T47D (cell line): ENCODE results near the gene LARP6.

ENCODE experiments used
- DNase-seq, 2 experiments: peaks; one replicate each; pipeline versions ENCODE4 v3.0.0 to v3.0.0-alpha.2; 2011 to 2012; ENCODE audit warnings: low read depth in 1 of 2, low spot score in 1 of 2
- JUND ChIP-seq: IDR thresholded peaks from 2 replicates; pipeline ENCODE4 v1.6.1; 2012; ENCODE audit warnings: low read depth
- in situ Hi-C: cut with HindIII; loops from 2 replicates; pipeline ENCODE4 v1.10.0; 2016; ENCODE audit warnings: low sequenced_read_pairs, low pct_unique_long_range_greater_than_20kb

Gene LARP6

GRCh38 chr15:70792171-70792573 lies 61.8 kb downstream of the LARP6 start:
- no peak for DNase-seq

GRCh38 chr15:70791259-70791658 lies 62.7 kb downstream of the LARP6 start:
- TF ChIP-seq JUND, result no peak
- in situ Hi-C loops, result no loop called here
- no peak for DNase-seq

More at GRCh38 chr15:70792171-70792573, 61.8 kb downstream of the LARP6 start:
- no peak for TF ChIP-seq JUND
- in situ Hi-C loops, result no loop called here

GRCh38 chr15:70789213-70789612 lies 64.7 kb downstream of the LARP6 start:
- no peak for DNase-seq
- in situ Hi-C loops, result no loop called here

GRCh38 chr15:70788114-70789049 lies 65.6 kb downstream of the LARP6 start:
- no peak for DNase-seq
- TF ChIP-seq JUND, result no peak
- in situ Hi-C loops, result no loop called here

More at GRCh38 chr15:70789213-70789612, 64.7 kb downstream of the LARP6 start:
- TF ChIP-seq JUND, result no peak

- in situ Hi-C loops, result no loop called here
- DNase-seq, result no peak
- TF ChIP-seq JUND, result no peak
These were observed 67.0 kb downstream of the LARP6 start for GRCh38 chr15:70786996-70787395.

- TF ChIP-seq JUND, result no peak
- DNase-seq, result no peak
- in situ Hi-C loops, result no loop called here
These were observed 70.3 kb downstream of the LARP6 start for GRCh38 chr15:70783610-70784022.

- DNase-seq, result no peak
- in situ Hi-C loops, result no loop called here
- TF ChIP-seq JUND, result no peak
These were observed 70.9 kb downstream of the LARP6 start for GRCh38 chr15:70783041-70783440.

GRCh38 chr15:70781236-70781635 lies 72.7 kb downstream of the LARP6 start:
- TF ChIP-seq JUND, result no peak
- in situ Hi-C loops, result no loop called here
- DNase-seq, result no peak
